Osteocyte (in vitro differentiated cells): ENCODE results near the gene HTATSF1. TPM values are rescaled to one million over a fixed set of nuclear protein-coding genes. Genes with fewer than 3 reads are reported as not detected.

ENCODE experiments used
- DNase-seq: peaks from one replicate; pipeline ENCODE4 v3.0.0; 2021; ENCODE audit warnings: mixed read lengths; ENCODE audit not compliant: unreplicated experiment; ENCODE audit errors: extremely low spot score
- H3K27ac Mint-ChIP-seq: one replicate; pipeline ENCODE4 v1.8.0; 2021; ENCODE audit warnings: mild to moderate bottlenecking, mixed read lengths; ENCODE audit not compliant: unreplicated experiment
- H3K27me3 Mint-ChIP-seq: one replicate; pipeline ENCODE4 v1.8.0; 2021; ENCODE audit warnings: mixed read lengths; ENCODE audit not compliant: unreplicated experiment
- H3K36me3 Mint-ChIP-seq: one replicate; pipeline ENCODE4 v1.8.0; 2021; ENCODE audit warnings: mixed read lengths; ENCODE audit not compliant: unreplicated experiment
- H3K4me1 Mint-ChIP-seq: one replicate; pipeline ENCODE4 v1.8.0; 2021; ENCODE audit warnings: mixed read lengths; ENCODE audit not compliant: unreplicated experiment
- H3K4me3 Mint-ChIP-seq: one replicate; pipeline ENCODE4 v1.8.0; 2021; ENCODE audit warnings: mild to moderate bottlenecking, moderate library complexity, mixed read lengths; ENCODE audit not compliant: unreplicated experiment
- H3K9me3 Mint-ChIP-seq: one replicate; pipeline ENCODE4 v1.8.0; 2021; ENCODE audit warnings: mixed read lengths; ENCODE audit not compliant: unreplicated experiment
- CTCF ChIP-seq: fragments of 200-600 bp; sonication (generic); IDR thresholded peaks from 2 replicates; pipeline ENCODE4 v1.5.0; 2021; ENCODE audit warnings: antibody characterized with exemption, mild to moderate bottlenecking, moderate library complexity
- microRNA-seq: library from miRNA; unstranded; fragments of <30 nt; microRNA quantifications from one replicate; pipeline ENCODE4 v1.1.0, GENCODE V29; 2020; ENCODE audit not compliant: unreplicated experiment
- total RNA-seq: library from RNA; stranded (reverse); gene quantifications from 2 replicates; pipeline ENCODE4 v1.2.1, GENCODE V29; 2021

The HTATSF1 gene
- total RNA-seq, 1 donor from 2014 or later = 36.6 TPM

DNA sequence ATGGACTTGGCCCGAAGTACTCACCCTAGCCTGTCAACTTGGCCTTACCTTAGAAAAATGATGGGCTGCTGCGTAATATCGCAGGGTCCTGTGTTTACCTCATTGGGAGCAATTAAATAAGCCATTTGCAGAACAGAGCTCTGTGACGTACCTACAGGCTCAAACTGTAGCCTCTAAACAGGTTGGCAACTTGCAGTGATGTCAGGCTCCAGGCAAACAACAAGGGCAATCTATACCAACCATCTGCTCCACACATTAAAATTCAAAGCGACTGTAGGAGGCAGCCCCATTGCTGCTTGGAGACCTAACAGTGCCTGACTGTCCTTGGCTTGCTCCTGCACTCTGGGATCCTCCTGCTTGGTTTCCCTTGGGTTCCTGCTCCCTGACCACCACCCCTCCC lies 51.8 kb downstream of the HTATSF1 start:
- Mint-ChIP-seq H3K27me3 (peaks cover 2% of the 10 kb centered on the region), H3K4me1 (no peaks in the 10 kb centered on the region), H3K9me3 (no peaks in the 10 kb centered on the region), H3K27ac (no peak overlapping the region), H3K36me3 (no peaks in the 10 kb centered on the region), H3K4me3 (no peak overlapping the region)
- DNase-seq = no peak
- TF ChIP-seq CTCF = no peak

GRCh38 chrX:136551410-136551809 lies 54.0 kb downstream of the HTATSF1 start:
- no peak for TF ChIP-seq CTCF
- DNase-seq = no peak
- Mint-ChIP-seq H3K4me1 (no peaks in the 10 kb centered on the region), H3K36me3 (no peaks in the 10 kb centered on the region), H3K27me3 (peaks cover 2% of the 10 kb centered on the region), H3K4me3 (no peak overlapping the region), H3K27ac (no peak overlapping the region), H3K9me3 (no peaks in the 10 kb centered on the region)

GRCh38 chrX:136555694-136556093 lies 58.3 kb downstream of the HTATSF1 start:
- H3K27me3 Mint-ChIP-seq = peaks cover 3% of the 10 kb centered on the region
- TF ChIP-seq CTCF = no peak
- no peak for DNase-seq
- H3K9me3 Mint-ChIP-seq = peaks cover 6% of the 10 kb centered on the region
- H3K36me3 Mint-ChIP-seq = no peaks in the 10 kb centered on the region
- H3K4me3 Mint-ChIP-seq = no peak overlapping the region
- no peak overlapping the region for H3K27ac Mint-ChIP-seq
- H3K4me1 Mint-ChIP-seq = no peaks in the 10 kb centered on the region

Small RNA genes within 50 kb of the gene (microRNA-seq; reads per million reads assigned to microRNA genes)
- not detected for gene MIR934

Other genes with a start within 250 kb of the HTATSF1 start
- gene MAP7D3, start 246.2 kb upstream of the HTATSF1 start, total RNA-seq = 84.7 and 87.4 TPM in 2 replicates
- 0.13 and 0.16 TPM in 2 replicates for gene ADGRG4, start 196.6 kb upstream of the HTATSF1 start, total RNA-seq
- gene BRS3, start 9.6 kb upstream of the HTATSF1 start, total RNA-seq = not detected in 2 replicates
- gene VGLL1, start 34.6 kb downstream of the HTATSF1 start, total RNA-seq = not detected in 2 replicates
- not detected in 2 replicates for gene CD40LG, start 150.6 kb downstream of the HTATSF1 start, total RNA-seq